ENCODE results near the gene TRAPPC2L.

Gene TRAPPC2L

GRCh38 chr16:88815901-88816589 lies 40.9 kb upstream of the TRAPPC2L start:
- TF ChIP-seq ZFX (IDR thresholded peaks at IDR 0.05; ENCODE audit: borderline replicate concordance) (no peak), CTCF (IDR thresholded peaks at IDR 0.05) (peak; percentile 92)
- no peak overlapping the region for H3K27ac ChIP-seq

DNA sequence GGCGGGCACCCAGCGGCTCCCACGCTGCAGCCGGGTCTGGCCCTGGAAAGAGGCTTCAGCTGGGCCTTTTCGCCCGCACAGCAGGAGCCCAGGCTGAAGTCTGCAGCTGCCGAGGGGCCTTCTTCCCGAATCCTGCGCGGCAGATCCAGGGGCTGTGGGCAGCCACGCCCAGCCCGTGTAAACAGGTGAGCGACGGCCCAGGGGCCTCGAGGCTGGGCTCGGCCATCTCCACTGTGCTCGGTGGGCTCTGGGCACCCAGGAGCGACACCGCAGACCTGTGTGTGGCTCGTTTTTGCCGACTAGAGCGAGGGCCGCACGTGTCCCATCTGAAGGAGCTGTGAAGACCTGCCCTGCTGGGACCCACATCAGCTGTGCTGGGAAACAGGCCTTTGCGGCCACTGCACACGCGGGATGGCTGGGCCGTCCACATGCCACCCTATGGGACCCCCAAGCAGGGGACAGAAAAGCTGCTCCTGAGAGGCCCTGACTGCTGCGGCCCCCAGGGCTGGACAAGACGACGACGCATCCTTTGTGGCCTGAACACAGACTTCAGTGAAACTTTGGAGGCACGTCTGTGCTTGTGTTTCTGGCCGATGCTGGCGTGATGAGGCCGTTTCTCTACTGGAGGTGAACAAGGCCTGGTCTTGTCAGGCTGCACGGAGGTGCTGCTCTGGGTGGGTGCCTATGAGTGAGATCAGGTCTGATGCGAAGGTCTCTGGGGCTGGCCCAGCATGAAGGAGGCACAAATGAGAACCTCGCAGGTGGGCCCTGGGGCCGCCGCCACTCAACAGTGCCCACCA lies 40.0 kb upstream of the TRAPPC2L start:
- TF ChIP-seq ZFX (IDR thresholded peaks at IDR 0.05; ENCODE audit: borderline replicate concordance) (no peak), CTCF (IDR thresholded peaks at IDR 0.05) (no peak)
- no peak overlapping the region for H3K27ac ChIP-seq

GRCh38 chr16:88817785-88818574 lies 38.9 kb upstream of the TRAPPC2L start:
- TF ChIP-seq CTCF (IDR thresholded peaks at IDR 0.05) (no peak), ZFX (IDR thresholded peaks at IDR 0.05; ENCODE audit: borderline replicate concordance) (no peak)
- no peak overlapping the region for H3K27ac ChIP-seq

GRCh38 chr16:88818575-88818874 lies 38.4 kb upstream of the TRAPPC2L start:
- TF ChIP-seq ZFX (IDR thresholded peaks at IDR 0.05; ENCODE audit: borderline replicate concordance) (no peak), CTCF (IDR thresholded peaks at IDR 0.05) (no peak)
- H3K27ac ChIP-seq: no peak overlapping the region

- TF ChIP-seq ZFX (IDR thresholded peaks at IDR 0.05; ENCODE audit: borderline replicate concordance): no peak
- TF ChIP-seq CTCF (IDR thresholded peaks at IDR 0.05): no peak
Observed at GRCh38 chr16:88819126-88819525, 37.8 kb upstream of the TRAPPC2L start.

GRCh38 chr16:88820385-88821025 lies 36.4 kb upstream of the TRAPPC2L start:
- TF ChIP-seq ZFX (IDR thresholded peaks at IDR 0.05; ENCODE audit: borderline replicate concordance): no peak
- no peak for TF ChIP-seq CTCF (IDR thresholded peaks at IDR 0.05)

More at GRCh38 chr16:88819126-88819525, 37.8 kb upstream of the TRAPPC2L start:
- H3K27ac ChIP-seq: no peak overlapping the region

More at GRCh38 chr16:88820385-88821025, 36.4 kb upstream of the TRAPPC2L start:
- H3K27ac ChIP-seq: no peak overlapping the region

Measured in 22Rv1 (cell line).